Measurements from ENCODE around the gene CTIF.

The CTIF gene

DNA sequence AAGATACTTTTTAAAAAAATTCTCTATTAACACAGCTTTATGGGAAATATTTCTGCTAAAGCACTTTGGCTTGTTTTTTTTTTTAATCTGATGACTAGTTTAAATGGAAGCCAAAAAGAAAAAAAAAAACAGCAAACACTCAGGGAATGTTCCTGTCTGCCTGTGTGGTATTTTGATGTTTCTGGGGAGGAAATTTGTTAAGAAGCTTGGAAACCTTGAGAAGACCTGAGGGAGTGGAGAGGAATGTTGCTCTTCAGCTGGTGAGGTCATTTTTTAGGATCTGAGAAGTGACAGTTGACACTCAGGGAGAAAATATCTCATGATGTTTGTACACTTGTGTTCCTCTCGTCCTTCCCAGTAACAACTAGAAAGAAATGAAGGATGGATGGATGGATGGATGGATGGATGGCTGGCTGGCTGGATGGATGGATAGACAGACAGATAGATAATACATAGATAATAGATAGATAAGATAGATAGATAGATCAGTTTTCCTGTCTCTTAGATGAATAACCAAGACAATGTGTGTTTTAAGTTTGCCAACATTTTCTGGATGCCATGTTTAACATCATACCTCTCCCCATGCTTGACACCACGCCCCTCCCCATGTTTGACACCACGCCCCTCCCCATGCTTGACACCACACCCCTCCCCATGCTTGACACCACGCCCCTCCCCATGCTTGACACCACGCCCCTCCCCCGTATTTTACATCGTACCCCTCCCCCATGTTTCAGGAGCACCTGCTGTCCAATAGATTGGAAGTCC lies 84.8 kb downstream of the CTIF start:
- DNase-seq, result no peak

DNA sequence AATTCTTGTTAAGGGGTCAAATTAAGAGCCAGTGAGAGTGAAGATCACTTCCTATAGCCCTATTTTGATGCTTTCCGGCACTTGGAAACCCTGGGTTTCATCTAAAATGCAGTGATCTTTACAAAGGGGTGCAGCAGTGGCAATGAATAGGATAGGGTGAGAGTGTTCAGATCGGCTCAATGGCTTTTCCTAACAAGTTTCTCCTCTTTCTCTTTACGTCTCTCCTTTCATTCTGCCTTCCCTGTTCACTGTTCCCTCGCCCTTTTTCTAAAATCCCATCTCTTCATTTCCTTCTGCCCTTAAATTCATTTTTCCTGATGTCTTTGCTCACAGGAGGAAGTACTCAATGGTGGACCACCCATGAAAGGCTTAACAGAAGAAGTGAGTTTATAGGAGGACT lies 86.0 kb downstream of the CTIF start:
- DNase-seq, result no peak

DNA sequence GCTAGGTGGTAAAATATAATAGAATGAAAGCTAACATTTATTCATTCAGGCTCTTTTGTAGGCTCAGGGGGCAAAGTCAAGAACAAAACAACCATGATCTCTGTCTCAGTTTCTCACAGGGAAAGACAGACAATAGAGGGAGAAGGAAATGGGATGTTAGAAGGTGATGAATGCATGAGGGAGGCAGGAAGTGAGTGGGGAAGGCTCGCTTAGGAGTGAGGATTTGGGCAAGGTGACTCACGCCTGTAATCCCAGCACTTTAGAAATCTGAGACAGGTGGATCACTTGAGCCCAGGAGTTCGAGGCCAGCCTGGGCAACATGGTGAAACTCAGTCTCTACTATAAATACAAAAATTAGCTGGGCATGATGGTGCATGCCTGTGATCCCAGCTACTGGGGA lies 88.4 kb downstream of the CTIF start:
- no peak for DNase-seq

DNA sequence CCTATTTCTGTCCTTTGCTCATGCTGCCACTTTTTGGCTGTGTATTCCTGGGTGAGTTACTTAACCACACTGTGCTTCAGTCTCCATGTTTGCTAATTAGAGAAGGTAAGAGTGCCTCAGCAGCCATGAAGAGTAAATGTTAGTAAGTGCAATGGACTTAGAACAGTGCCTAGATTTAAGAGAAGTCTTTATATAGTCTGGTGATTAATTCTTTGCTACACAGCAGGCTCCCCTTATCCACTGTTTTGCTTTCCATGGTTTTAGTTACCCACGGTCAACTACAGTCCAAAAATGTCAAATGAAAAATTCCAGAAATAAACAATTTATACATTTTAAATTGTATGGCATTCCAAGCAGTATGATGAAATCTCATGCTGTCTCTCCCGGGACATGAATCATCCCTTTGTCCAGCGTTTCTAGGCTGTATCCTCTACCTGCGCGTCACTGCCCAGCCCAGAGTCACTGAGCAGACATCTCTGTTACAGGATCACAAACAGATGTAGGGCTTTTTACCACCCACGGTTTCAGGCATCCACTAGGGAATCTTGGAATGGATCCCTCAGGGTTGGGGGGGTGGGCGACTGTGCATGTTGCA lies 91.0 kb downstream of the CTIF start:
- no peak for DNase-seq

DNA sequence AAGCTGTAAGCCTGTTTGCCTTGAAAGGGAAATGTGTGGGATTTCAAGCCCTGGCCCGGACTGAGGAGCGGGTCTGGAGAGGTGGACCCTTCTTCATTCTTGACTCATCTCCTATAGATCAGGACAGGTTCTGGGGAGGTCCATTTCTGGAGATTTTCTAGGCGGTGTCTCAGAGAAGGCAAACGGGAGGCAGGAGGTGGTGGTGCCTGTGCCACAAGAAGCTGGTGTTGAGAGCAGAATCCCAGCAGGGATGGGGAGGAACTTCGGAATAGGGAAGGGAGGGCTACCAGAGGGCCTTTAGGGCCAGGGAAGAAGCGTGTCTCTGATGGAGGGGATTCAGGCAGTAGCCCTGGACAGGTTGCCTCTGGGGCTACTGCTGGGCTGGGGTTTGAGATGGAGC lies 93.0 kb downstream of the CTIF start:
- DNase-seq, result no peak

DNA sequence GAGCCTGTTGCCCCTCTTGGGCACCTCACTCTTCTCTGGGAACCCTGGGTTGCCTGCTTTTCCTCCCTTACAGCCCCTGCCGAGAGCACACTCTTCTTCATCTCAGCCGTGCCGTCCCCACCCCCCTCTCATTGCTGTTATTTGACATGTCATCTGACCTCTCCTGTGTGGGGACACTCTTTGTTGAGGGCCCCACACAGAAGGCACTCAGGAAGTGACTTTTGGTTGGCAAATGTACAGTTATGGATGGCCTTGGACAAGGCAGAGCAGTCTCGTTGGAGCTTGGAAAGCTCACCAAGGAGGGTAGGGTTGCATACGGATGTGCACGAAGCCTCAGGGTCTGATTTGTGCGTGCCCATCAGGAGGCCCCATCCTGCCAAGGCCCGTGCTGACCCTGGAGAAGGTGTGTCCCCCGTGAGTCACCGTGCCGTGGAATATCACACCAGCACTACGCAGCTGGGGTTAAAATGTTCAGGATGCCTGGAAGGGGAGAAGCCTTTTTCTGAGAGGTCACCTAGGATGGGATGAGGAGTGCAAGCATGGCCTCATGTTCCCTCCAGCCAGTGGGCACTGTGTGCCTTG lies 93.9 kb downstream of the CTIF start:
- no peak for DNase-seq

DNA sequence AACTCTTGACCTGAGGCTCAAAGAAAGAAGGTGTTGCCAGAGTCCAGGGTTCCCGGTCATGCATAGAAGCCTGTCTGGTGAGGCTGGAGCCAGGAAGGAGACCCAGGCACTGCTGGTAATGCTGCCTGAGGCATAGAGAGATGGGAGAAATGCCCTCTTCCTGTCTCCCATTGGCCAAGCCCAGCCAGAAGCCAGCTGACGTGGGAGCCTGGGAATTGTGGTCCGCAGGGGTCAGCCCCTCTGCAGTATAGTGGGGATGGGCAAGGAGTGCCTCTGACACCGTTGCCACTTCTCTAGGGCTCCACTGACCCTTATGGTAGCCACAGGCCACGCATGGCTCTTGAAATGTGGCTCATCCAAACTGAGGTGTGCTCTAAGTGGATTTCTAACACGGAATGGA lies 95.7 kb downstream of the CTIF start:
- DNase-seq, result no peak

DNA sequence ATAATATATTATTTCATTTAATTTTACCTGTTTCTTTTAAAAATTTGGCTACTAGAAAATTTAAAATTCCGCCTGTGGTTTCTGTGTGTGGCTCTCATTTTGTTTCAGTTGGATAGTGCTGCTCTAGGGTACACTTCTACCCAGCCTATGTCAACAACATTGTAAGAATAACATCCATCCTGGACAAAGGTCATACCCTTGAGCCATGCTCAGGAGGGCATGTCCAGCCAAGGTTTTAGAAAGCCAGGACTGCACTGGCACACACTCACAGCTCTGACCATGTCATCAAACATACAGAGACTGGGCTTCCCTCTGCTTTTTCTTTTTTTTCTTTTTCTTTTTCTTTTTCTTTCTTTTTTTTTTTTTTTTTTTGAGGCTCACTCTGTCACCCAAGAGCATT lies 96.1 kb downstream of the CTIF start:
- no peak for DNase-seq

DNA sequence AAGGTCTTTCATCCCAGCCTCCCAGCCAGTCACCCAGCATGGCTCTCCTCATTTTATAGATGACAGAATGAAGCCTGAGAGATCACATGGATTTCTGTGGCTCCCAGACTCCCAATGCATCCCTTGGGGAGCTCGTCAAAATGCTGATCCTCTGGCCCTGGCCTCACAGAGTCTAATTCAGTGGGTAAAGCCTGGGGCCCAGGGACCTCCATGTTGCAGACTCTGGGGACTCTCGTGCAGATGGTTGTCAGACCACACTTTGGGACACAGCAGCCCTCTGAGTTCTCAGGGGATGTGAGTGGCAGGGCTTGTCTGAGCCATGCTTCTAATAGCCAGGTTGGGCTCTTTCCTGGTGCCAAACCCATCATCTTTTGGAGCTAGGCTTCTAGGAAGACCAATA lies 97.0 kb downstream of the CTIF start:
- no peak for DNase-seq

DNA sequence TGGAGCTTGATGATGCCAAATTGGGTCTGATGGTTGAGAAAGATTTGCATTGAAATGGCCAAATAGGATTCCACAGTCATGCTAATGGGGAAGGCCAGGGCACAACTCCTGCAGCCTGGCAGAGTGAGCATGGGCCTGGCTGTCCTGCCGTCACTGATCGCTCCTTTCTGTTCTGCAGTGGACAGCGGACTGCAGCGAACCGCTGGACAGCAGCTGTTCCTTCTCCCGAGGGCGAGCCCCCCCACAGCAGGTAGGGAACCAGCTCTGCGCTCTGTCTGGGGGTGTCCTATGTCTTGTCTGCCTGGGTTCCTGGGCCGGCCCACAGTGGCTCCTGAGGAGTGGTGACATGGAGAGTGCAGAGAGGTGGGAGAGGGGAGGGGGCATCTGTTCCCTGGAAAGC lies 97.6 kb downstream of the CTIF start:
- DNase-seq, result no peak

DNA sequence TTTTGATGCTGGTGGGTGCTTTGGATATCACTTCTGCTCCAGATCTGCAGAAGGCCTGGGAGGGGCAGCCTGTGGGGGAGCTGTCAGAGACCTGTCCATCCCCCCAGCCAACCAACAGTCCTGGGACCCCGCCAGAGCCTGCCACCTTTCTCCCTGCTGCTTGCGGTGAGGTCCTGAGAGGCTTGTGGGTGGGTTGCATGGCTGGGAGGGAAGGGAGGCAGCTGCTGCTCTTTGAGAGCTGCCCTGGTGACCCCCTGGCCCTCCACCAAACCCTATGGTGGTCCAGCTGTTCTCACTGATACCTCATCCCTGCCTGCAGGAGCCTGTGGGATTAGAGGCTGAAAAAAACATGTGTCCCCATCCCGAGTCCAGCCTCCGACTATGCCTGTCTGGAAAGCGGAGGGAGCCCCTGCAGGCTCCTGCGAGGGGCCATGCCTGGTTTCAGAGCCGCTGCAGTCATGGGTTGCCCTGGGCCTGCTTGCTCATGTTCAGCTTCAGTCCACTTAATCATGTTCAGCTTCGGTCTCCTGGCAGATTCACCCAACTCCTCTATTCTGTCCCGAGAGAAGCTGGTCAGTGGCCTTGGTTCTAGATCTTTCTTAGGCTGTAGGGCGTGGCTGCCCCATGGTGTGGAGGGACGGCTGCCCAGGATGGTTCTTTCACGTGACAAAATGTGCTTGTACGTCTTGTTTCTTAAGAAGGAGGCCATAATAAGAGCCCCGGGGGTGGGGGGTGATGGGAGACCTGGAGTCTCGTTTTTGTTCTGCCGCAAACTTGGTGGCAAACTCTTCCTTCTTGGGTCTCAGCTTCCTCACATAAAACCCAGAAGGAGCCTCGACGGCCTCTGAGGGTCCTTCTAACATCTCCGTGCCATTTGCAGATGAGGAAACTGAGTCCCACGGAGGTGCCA lies 98.5 kb downstream of the CTIF start:
- no peak for DNase-seq

DNA sequence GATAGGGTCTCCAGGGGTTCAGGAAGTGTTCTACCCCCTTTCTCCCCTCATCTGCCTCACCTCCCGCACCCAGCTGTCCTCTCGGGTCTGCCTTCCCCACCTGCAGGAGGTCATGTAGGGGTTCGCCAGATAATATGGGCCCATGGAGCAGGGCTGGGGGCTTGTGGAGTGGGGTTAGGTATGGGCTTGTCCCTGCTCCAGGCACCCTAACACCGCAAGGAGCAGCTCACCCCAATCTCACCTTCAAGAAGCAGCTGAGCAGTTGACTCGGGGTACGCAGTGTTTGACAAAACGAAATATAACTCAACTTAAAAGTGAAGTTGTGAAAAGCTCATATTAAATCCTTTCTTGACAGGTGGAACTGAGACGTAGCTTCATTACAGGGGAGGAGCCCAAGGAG lies 99.6 kb downstream of the CTIF start:
- DNase-seq, result no peak

DNA sequence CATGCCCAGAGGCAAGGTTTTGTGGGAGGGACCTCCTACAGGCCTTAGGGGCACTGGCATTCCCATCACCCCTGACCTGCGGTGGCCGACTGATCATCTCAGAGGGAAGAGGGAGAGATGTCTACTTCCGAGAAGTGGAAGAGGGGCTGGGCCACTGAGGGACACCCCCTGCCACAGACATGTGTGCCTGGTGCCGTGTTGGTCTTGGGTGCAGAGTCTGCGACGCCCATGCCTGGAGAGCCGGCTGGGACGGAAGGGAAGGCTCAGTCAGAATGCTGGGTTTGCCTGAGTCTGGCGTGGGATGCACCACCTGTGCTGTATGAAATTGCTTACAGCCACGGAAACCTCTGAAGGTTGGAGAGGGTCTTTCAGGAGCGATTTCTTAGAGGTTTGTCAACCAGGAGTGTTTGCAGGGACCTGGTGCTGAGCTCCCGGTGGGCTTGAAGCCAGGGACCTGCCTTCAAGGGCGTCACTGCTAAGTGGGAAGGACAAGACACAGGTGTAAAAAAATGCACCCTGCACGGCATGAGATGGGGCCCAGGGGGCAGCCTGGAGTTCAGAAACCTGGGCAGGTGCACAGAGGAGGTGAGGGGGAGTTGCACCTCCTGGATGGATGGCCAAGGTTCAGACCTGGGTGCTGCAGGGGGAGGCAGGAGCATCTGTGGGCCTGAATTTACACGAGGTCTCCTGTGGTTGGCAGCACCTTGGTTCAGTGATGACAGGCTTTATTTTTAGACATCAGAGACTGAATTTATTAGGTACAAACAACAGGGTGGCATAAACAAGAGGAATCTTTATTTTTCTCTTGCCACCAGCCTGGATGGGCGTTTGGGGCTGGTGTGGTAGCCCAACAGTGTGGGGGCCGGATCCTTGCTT lies 100.3 kb downstream of the CTIF start:
- no peak for DNase-seq

DNA sequence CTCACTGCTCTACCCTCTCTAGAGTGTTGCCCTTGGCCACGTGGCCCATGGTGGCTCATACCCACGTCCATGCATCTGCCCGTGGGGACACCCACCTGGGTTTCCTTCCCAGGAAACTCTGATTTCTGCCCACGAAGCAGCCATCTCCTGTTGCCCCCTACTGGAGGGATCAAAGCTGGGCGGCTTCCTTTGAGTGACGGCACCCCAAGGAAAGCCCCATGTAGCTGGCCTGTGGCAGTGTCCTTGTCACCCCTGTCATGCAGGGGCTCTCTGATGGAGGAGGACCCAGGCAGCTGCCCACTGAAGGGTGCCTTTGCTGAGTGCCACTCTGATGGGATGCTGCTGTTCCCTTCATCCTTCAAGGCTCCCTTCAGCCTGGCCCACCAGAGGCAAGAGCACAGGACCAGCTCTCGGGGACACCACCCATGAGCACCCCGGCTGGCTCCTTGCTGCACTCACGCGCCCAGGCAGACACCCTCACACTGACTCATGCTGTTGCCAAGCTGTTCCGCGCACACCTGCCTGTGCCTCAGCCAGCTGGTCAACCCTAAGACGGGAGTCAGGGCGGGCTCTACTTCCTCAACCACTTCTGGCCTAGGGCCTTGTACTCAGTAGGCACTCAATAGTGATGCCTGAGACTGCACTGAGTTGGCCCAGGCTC lies 101.1 kb downstream of the CTIF start:
- no peak for DNase-seq

DNA sequence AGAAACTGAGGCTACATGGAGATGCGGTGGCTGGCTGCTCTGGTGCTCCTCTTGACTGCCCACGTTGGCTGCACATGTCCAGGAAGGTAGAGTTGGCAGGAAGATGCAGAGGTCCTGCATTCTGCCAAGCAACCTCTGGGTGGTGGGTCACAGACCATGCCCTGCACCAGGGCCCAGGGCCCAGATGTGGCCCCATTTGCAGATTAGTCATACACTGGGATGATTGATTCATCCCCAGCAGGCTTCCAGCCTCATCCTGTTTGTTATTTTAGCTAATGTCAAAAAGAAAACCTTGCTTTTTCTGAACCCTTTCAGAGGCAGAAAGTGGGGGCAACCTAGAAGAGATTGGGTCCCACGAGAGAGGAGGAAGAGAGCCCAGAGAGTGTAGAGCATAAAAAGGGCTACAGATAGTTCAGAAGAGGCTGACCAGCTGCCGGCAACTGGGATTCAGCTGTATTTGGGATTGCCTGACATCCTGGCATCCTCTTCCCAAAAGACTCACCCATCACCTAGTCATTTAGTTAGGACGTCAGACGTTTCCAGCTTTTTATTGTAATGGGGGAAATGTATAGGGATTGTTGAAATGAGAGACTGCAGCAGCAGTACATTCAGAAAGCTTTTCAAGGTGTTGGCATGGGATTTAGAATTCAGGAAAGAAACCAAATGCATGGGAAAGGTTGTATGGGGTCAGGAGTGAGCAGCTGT lies 101.9 kb downstream of the CTIF start:
- no peak for DNase-seq

DNA sequence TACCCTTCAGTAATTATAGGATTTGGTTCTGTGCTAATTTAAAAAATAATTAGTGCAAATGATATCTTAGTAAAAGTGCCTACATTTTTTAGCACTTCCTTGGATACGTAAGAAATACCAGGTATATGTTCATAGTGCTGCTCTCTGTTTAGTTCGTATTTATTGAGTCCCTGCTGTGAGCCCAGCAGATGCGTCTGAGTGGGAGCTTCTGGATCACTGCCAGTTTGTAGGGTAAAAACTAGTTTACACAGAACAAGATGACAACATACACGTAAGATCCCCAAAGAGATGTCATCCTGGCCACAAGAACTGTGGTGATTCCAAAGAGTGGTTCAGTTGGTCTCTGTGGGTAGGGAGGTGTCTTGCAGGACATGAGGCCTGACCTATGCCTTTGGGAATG lies 103.2 kb downstream of the CTIF start:
- no peak for DNase-seq

DNA sequence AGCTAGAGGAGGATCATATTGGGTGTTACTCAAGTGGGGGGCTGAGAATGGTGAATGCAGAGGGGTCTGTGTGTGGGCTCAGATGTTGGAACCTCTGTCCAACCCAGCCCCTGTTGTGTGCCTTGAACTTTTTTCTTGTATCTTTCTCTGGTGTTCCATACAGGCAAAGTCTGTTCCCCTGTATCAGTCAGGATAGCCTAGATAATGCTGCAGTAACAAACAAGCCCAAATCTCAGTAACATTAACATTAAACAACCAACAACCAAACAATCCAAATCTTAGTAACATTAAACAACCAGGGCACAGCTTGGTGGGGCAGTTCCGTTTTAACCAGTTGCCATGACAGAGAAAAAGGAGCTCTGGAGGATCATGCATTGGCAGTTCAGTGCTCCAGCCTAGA lies 103.7 kb downstream of the CTIF start:
- DNase-seq, result no peak

DNA sequence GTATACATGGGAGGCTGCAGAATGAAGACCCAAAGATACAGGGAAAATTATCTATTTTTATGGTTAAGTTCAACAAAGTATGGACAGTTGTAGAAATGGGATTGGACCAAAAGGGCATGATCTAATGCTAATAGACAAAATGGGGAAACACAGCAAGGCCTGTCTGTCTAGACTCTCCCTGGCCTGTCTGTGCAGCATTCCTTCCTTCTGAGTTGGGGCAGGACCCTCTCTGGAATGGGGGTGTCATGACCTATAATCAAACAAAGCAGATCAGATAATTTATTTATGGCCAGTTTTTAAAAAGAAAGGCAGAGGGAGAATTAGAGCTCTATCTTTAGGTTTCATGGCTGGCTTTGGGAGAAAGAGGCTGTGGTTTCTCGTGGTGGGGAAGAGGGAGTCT lies 104.4 kb downstream of the CTIF start:
- no peak for DNase-seq

DNA sequence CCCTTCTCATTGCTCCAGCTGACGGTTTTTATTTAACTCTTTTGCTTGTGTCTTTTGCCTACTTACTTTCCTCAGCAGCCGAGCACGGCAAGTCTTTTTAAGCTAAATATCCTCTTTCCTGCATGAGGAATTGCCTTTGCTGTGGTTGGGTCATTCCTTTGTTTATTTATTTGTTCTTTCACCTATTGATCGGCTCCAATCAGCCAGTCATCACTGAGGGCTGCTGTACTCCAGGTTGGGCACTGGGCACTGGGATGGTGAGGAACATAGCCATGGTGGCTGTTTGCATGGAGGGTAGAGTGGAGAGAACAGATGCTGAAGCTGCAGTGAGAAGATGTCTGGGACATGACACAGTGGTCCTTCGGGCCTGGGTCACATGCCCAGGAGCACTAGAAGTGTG lies 105.2 kb downstream of the CTIF start:
- DNase-seq, result no peak

DNA sequence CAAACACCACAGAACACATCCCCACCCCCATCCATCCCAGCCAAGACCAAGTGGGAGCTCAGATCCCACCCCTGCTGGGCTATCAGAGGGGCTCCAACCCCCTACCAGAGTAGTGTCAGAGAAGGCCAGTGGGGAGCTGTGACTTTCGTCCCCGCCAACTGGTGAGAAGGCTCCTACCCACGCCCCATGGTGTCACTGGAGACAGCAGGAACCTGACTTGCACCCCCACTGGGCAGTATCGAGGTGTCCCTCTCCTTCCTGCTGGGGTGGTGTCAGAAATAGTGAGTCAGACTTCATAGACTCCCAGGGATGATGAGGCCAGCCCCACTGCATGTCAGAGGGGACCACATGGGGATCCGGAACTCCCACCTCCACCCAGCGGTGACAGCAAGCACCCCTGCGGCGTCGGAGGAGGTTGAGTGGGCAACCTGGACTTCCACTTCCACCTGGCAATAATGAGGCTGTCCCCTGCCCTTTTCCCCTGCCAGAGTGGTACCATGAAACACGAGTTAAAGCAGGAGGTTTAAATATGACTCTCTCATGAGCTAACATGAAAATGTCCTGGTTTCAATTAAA lies 106.7 kb downstream of the CTIF start:
- DNase-seq, result no peak

DNA sequence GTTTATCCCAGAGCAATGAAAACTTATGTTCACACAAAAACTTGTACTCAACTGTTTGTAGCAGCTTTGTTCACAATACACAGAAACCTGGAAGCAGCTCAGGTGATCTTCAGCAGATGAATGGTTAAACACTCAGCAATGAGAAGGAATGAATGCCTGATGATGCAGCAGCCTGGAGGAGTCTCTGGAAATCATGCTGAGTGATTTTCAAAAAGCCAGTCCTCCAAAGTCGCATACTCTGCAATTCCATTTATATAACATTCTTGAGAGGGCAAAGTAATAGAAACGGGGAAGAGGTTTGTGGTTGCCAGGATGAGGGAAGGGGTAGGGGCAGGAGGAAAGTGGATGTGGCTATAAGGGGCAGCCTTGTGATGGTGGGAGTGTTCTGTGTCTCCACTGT lies 108.1 kb downstream of the CTIF start:
- DNase-seq, result no peak
